Gastroesophageal sphincter (tissue), 3 donors: Measurements from ENCODE around the gene CTSK.

ENCODE experiments used
- EP300 ChIP-seq: sonication (generic); formaldehyde crosslinking; IDR thresholded peaks from one replicate; pipeline ENCODE4 v1.6.1; 2017; ENCODE audit warnings: antibody characterized with exemption, mild to moderate bottlenecking
- POLR2A ChIP-seq, 2 donors: fragments of 450-650 bp; IDR thresholded peaks; one replicate each; pipeline ENCODE4 v1.6.1; 2017; ENCODE audit warnings: antibody characterized with exemption in 2 of 2, mild to moderate bottlenecking in 2 of 2, moderate library complexity in 1 of 2
- POLR2AphosphoS5 ChIP-seq: sonication (generic); formaldehyde crosslinking; IDR thresholded peaks from one replicate; pipeline ENCODE4 v1.6.1; 2017; ENCODE audit warnings: antibody characterized with exemption
- TF ChIP-seq, protein P1 (sequence below), 4 experiments: fragments of 200-600 bp in 2 of 4; fragments of 450-650 bp in 2 of 4; sonication (generic) in 1 of 4; IDR thresholded peaks; one replicate each; pipeline ENCODE4 v1.5.1; 2017 to 2019; ENCODE audit warnings: antibody characterized with exemption in 4 of 4, mild to moderate bottlenecking in 2 of 4, moderate library complexity in 2 of 4

DNA sequence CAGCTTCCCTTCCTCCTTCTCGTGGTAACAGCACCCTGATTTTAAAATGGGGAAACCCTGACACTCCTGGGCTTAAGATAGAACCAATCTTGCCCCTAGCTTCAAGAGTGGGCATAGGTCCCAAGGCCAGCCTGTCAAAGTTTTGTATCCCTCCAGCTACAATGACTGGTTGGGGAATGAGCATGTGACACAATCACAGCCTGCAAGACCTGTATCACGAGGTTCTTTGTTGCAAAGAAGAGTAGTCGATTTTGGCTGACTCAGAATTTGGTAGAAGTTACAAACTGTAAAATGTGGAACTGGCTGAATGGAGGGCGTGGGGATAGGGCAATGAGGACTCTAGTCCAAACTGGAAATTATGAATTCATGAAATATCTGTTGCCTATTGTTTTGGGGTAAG lies 18.7 kb downstream of the CTSK start:
- TF ChIP-seq POLR2A (IDR thresholded peaks at IDR 0.05) (no peak), EP300 (no peak), POLR2AphosphoS5 (no peak)
- TF ChIP-seq, protein P1, sequence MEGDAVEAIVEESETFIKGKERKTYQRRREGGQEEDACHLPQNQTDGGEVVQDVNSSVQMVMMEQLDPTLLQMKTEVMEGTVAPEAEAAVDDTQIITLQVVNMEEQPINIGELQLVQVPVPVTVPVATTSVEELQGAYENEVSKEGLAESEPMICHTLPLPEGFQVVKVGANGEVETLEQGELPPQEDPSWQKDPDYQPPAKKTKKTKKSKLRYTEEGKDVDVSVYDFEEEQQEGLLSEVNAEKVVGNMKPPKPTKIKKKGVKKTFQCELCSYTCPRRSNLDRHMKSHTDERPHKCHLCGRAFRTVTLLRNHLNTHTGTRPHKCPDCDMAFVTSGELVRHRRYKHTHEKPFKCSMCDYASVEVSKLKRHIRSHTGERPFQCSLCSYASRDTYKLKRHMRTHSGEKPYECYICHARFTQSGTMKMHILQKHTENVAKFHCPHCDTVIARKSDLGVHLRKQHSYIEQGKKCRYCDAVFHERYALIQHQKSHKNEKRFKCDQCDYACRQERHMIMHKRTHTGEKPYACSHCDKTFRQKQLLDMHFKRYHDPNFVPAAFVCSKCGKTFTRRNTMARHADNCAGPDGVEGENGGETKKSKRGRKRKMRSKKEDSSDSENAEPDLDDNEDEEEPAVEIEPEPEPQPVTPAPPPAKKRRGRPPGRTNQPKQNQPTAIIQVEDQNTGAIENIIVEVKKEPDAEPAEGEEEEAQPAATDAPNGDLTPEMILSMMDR (IDR thresholded peaks at IDR 0.05) = no peak
